Colon (tissue), 2 donors: ENCODE results near the gene ZNF3.

Experiments used
- FAIRE-seq: peaks from 2 replicates; lab custom pipeline; 2012; peaks lifted over from hg19 to GRCh38; lab: Jason Lieb, UNC
- donor health status: control.
- donor health status: control.

Gene ZNF3

GRCh38 chr7:100109521-100110163, 28.1 kb upstream of the ZNF3 start:
- FAIRE-seq = no peak

GRCh38 chr7:100107890-100108289, 26.4 kb upstream of the ZNF3 start:
- no peak for FAIRE-seq

GRCh38 chr7:100107125-100107737, 25.7 kb upstream of the ZNF3 start:
- no peak for FAIRE-seq

- FAIRE-seq = no peak
Measured at GRCh38 chr7:100106633-100107032, 25.1 kb upstream of the ZNF3 start.

GRCh38 chr7:100105534-100105933, 24.0 kb upstream of the ZNF3 start:
- no peak for FAIRE-seq

- FAIRE-seq = no peak
Measured at GRCh38 chr7:100102950-100103840, 21.7 kb upstream of the ZNF3 start.

- no peak for FAIRE-seq
Measured at GRCh38 chr7:100101016-100101862, 19.7 kb upstream of the ZNF3 start, which contains the start of the genes AP4M1 and MCM7. AP4M1 (plus strand) TSS chr7:100101643; CDS start chr7:100101715, 72 bp downstream. MCM7 (minus strand) TSS chr7:100101397; CDS start chr7:100101294, 103 bp downstream.

- no peak for FAIRE-seq
Measured at GRCh38 chr7:100100420-100101015, 19.0 kb upstream of the ZNF3 start.

- FAIRE-seq = no peak
Measured at GRCh38 chr7:100099452-100099851, 17.9 kb upstream of the ZNF3 start.

- FAIRE-seq = no peak
Measured at GRCh38 chr7:100098913-100099312, 17.4 kb upstream of the ZNF3 start.

- FAIRE-seq = no peak
Measured at GRCh38 chr7:100095704-100096103, 14.2 kb upstream of the ZNF3 start.

GRCh38 chr7:100095289-100095688, 13.8 kb upstream of the ZNF3 start:
- FAIRE-seq = no peak

- no peak for FAIRE-seq
Measured at GRCh38 chr7:100093925-100094486, 12.5 kb upstream of the ZNF3 start.

GRCh38 chr7:100093498-100093897, 12.0 kb upstream of the ZNF3 start:
- FAIRE-seq = no peak

GRCh38 chr7:100093054-100093453, 11.5 kb upstream of the ZNF3 start:
- FAIRE-seq = no peak

- no peak for FAIRE-seq
Measured at GRCh38 chr7:100091411-100092181, 10.1 kb upstream of the ZNF3 start.

GRCh38 chr7:100090527-100091410, 9.2 kb upstream of the ZNF3 start:
- no peak for FAIRE-seq

GRCh38 chr7:100089458-100090196, 8.1 kb upstream of the ZNF3 start:
- FAIRE-seq = no peak
